Loucy (cell line): ENCODE results near the gene CELF2.

Experiments
- H2AFZ ChIP-seq: fragments of 200-600 bp; sonication (generic); 2 replicates; pipeline ENCODE4 v1.6.0; 2016; ENCODE audit warnings: antibody characterized with exemption, mild to moderate bottlenecking, low read length, moderate library complexity
- H3F3A ChIP-seq: fragments of 200-600 bp; 2 replicates; pipeline ENCODE4 v1.6.0; 2016; ENCODE audit warnings: antibody characterized with exemption, low read depth, mild to moderate bottlenecking
- H3K27me3 ChIP-seq: fragments of 200-600 bp; sonication (generic); 2 replicates; pipeline ENCODE4 v1.6.1; 2014; ENCODE audit warnings: low read length, mild to moderate bottlenecking; ENCODE audit not compliant: insufficient read depth, poor library complexity, severe bottlenecking
- H3K36me3 ChIP-seq: fragments of 200-600 bp; sonication (generic); 2 replicates; pipeline ENCODE4 v1.6.1; 2016; ENCODE audit warnings: low read length; ENCODE audit not compliant: insufficient read depth
- H3K4me1 ChIP-seq: fragments of 200-600 bp; sonication (generic); 2 replicates; pipeline ENCODE4 v1.5.1; 2014; ENCODE audit warnings: low read length, mild to moderate bottlenecking; ENCODE audit not compliant: insufficient read depth, poor library complexity, severe bottlenecking
- H3K4me2 ChIP-seq: fragments of 200-600 bp; sonication (generic); 2 replicates; pipeline ENCODE4 v1.6.0; 2014; ENCODE audit warnings: antibody characterized with exemption, low read length, low read depth, mild to moderate bottlenecking; ENCODE audit not compliant: poor library complexity, severe bottlenecking
- H3K4me3 ChIP-seq: fragments of 200-600 bp; sonication (generic); 2 replicates; pipeline ENCODE4 v1.5.1; 2014; ENCODE audit warnings: low read length, mild to moderate bottlenecking, mixed read lengths; ENCODE audit not compliant: poor library complexity, severe bottlenecking
- H3K79me2 ChIP-seq: fragments of 200-600 bp; sonication (generic); 2 replicates; pipeline ENCODE4 v1.6.1; 2014; ENCODE audit warnings: low read length; ENCODE audit not compliant: insufficient read depth
- H3K9ac ChIP-seq: fragments of 200-600 bp; sonication (generic); 2 replicates; pipeline ENCODE4 v1.6.0; 2014; ENCODE audit warnings: mild to moderate bottlenecking, low read depth, low read length, moderate library complexity; ENCODE audit not compliant: poor library complexity, severe bottlenecking
- H3K9me2 ChIP-seq: fragments of 200-600 bp; sonication (generic); replicated peaks from 2 replicates; pipeline ENCODE4 v1.6.1; 2016; ENCODE audit warnings: low read depth, low read length, mixed read lengths
- H3K9me3 ChIP-seq: fragments of 200-600 bp; sonication (generic); 2 replicates; pipeline ENCODE4 v1.6.1; 2014; ENCODE audit warnings: mild to moderate bottlenecking, antibody characterized with exemption, low read length, low read depth; ENCODE audit not compliant: insufficient read depth
- H4K20me1 ChIP-seq: fragments of 200-600 bp; sonication (generic); 2 replicates; pipeline ENCODE4 v1.6.0; 2014; ENCODE audit warnings: antibody characterized with exemption, low read length, mild to moderate bottlenecking; ENCODE audit not compliant: insufficient read depth, poor library complexity, severe bottlenecking
- EZH2phosphoT487 ChIP-seq: fragments of 200-600 bp; IDR thresholded peaks from 2 replicates; pipeline ENCODE4 v1.6.1; 2018; ENCODE audit warnings: antibody characterized with exemption, mild to moderate bottlenecking, moderate library complexity, borderline replicate concordance
- TF ChIP-seq, protein P1 (sequence below): fragments of 200-600 bp; sonication (generic); conservative IDR thresholded peaks from 2 replicates; pipeline ENCODE4 v1.5.1; 2014; ENCODE audit warnings: mild to moderate bottlenecking, antibody characterized with exemption, low read length

Gene CELF2

GRCh38 chr10:11179516-11180105 is 161.9 kb downstream of the CELF2 start:
- H3K4me2 ChIP-seq = peak overlapping the region; percentile 97
- H3K27me3 ChIP-seq = no peaks in the 10 kb centered on the region
- H3K9me3 ChIP-seq = no peaks in the 10 kb centered on the region
- H3K79me2 ChIP-seq = peaks cover 98% of the 10 kb centered on the region
- peaks cover 94% of the 10 kb centered on the region for H3K4me1 ChIP-seq
- H3K4me3 ChIP-seq = peak overlapping the region; percentile 59
- peaks cover 22% of the 10 kb centered on the region for H3F3A ChIP-seq
- H3K36me3 ChIP-seq = peaks cover 86% of the 10 kb centered on the region
- TF ChIP-seq, protein P1, sequence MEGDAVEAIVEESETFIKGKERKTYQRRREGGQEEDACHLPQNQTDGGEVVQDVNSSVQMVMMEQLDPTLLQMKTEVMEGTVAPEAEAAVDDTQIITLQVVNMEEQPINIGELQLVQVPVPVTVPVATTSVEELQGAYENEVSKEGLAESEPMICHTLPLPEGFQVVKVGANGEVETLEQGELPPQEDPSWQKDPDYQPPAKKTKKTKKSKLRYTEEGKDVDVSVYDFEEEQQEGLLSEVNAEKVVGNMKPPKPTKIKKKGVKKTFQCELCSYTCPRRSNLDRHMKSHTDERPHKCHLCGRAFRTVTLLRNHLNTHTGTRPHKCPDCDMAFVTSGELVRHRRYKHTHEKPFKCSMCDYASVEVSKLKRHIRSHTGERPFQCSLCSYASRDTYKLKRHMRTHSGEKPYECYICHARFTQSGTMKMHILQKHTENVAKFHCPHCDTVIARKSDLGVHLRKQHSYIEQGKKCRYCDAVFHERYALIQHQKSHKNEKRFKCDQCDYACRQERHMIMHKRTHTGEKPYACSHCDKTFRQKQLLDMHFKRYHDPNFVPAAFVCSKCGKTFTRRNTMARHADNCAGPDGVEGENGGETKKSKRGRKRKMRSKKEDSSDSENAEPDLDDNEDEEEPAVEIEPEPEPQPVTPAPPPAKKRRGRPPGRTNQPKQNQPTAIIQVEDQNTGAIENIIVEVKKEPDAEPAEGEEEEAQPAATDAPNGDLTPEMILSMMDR = no peak
- no peak for TF ChIP-seq EZH2phosphoT487
- H2AFZ ChIP-seq = no peak overlapping the region
- peak overlapping the region; percentile 51 for H3K9ac ChIP-seq
- H3K9me2 ChIP-seq = no peaks in the 10 kb centered on the region
- peaks cover 58% of the 10 kb centered on the region for H4K20me1 ChIP-seq

DNA sequence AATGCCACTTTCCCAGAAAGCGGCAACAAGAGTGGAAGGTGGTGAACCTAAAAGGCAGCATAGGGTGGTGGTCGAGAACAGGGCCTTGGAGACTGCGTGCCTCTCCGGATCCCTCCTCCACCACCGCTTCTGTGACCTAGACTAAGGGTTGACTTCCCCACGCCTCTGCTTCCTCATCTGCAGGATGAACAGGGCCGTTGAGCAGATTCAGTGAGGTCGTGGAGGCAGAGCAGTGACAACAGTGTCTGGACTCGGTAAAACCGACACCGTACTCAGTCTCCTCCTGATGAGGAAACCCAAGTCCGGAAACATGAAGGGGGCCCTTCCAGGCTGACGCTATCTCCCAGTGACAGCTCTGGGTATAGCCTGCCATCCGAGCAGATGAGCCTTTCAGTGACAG is 162.6 kb downstream of the CELF2 start:
- TF ChIP-seq, protein P1 = no peak
- TF ChIP-seq EZH2phosphoT487 = no peak
- Histone ChIP-seq H3K4me1 (peaks cover 89% of the 10 kb centered on the region), H3K9me3 (no peaks in the 10 kb centered on the region; the same call in 1 of the 2 replicates), H3K4me2 (peak overlapping the region; percentile 97), H3K9ac (peak overlapping the region; percentile 51), H3K4me3 (peak overlapping the region; percentile 59), H3K36me3 (peaks cover 86% of the 10 kb centered on the region), H3F3A (peaks cover 22% of the 10 kb centered on the region), H3K27me3 (no peaks in the 10 kb centered on the region), H2AFZ (no peak overlapping the region), H3K9me2 (no peaks in the 10 kb centered on the region), H4K20me1 (peaks cover 61% of the 10 kb centered on the region), H3K79me2 (peaks cover 98% of the 10 kb centered on the region)

- Histone ChIP-seq H3K9ac (no peak overlapping the region), H2AFZ (no peak overlapping the region), H3K9me3 (no peaks in the 10 kb centered on the region; the same call in 1 of the 2 replicates), H3K36me3 (peaks cover 90% of the 10 kb centered on the region), H3F3A (peaks cover 15% of the 10 kb centered on the region), H3K27me3 (no peaks in the 10 kb centered on the region), H3K79me2 (peaks cover 98% of the 10 kb centered on the region), H3K9me2 (no peaks in the 10 kb centered on the region), H4K20me1 (peaks cover 73% of the 10 kb centered on the region), H3K4me2 (peak overlapping the region; percentile 45), H3K4me3 (no peak overlapping the region), H3K4me1 (peaks cover 87% of the 10 kb centered on the region)
- TF ChIP-seq, protein P1 = no peak
- no peak for TF ChIP-seq EZH2phosphoT487
Measured at GRCh38 chr10:11181978-11182377, 164.3 kb downstream of the CELF2 start.
